ENCODE measurements around the gene POLR1E.

The POLR1E gene

GRCh38 chr9:37485389-37486255 lies at the start of gene POLR1E:
Gene POLR1E (plus strand): TSS chr9:37485948. CDS start chr9:37486048, 100 bp downstream.
- DNase-seq = peak; percentile 97
- peaks cover 30% of the 10 kb centered on the region for H3K36me3 ChIP-seq
- no peak for TF ChIP-seq CTCF (IDR thresholded peaks at IDR 0.05; ENCODE audit: low read depth, low read length)
- no peaks in the 10 kb centered on the region for H3K9me3 ChIP-seq (ENCODE audit: severe bottlenecking)
- H3K4me3 ChIP-seq (ENCODE audit: low read depth, low read length) = peak within 1 kb of the TSS; percentile 73
- no peaks in the 10 kb centered on the region for H3K27me3 ChIP-seq (ENCODE audit: insufficient read depth, low read depth, severe bottlenecking)
- peak within 1 kb of the TSS; percentile 77 for H3K27ac ChIP-seq

- TF ChIP-seq CTCF (IDR thresholded peaks at IDR 0.05; ENCODE audit: low read depth, low read length) = no peak
- Histone ChIP-seq H3K27me3 (ENCODE audit: insufficient read depth, low read depth, severe bottlenecking) (no peaks in the 10 kb centered on the region), H3K9me3 (ENCODE audit: severe bottlenecking) (no peaks in the 10 kb centered on the region), H3K27ac (no peak overlapping the region), H3K36me3 (peaks cover 89% of the 10 kb centered on the region), H3K4me3 (ENCODE audit: low read depth, low read length) (no peak overlapping the region)
- DNase-seq = no peak
Observed at GRCh38 chr9:37436540-37436939, 49.2 kb upstream of the POLR1E start.

GRCh38 chr9:37437010-37437409 lies 48.7 kb upstream of the POLR1E start:
- Histone ChIP-seq H3K27ac (no peak overlapping the region), H3K4me3 (ENCODE audit: low read depth, low read length) (no peak overlapping the region), H3K27me3 (ENCODE audit: insufficient read depth, low read depth, severe bottlenecking) (no peaks in the 10 kb centered on the region), H3K9me3 (ENCODE audit: severe bottlenecking) (no peaks in the 10 kb centered on the region), H3K36me3 (peaks cover 91% of the 10 kb centered on the region)
- no peak for DNase-seq
- TF ChIP-seq CTCF (IDR thresholded peaks at IDR 0.05; ENCODE audit: low read depth, low read length) = no peak

GRCh38 chr9:37437621-37438020 lies 48.1 kb upstream of the POLR1E start:
- no peaks in the 10 kb centered on the region for H3K27me3 ChIP-seq (ENCODE audit: insufficient read depth, low read depth, severe bottlenecking)
- peaks cover 94% of the 10 kb centered on the region for H3K36me3 ChIP-seq
- TF ChIP-seq CTCF (IDR thresholded peaks at IDR 0.05; ENCODE audit: low read depth, low read length) = no peak
- no peak overlapping the region for H3K4me3 ChIP-seq (ENCODE audit: low read depth, low read length)
- H3K27ac ChIP-seq = no peak overlapping the region
- DNase-seq = no peak
- no peaks in the 10 kb centered on the region for H3K9me3 ChIP-seq (ENCODE audit: severe bottlenecking)

GRCh38 chr9:37438359-37438758 lies 47.4 kb upstream of the POLR1E start:
- Histone ChIP-seq H3K27me3 (ENCODE audit: insufficient read depth, low read depth, severe bottlenecking) (no peaks in the 10 kb centered on the region), H3K9me3 (ENCODE audit: severe bottlenecking) (no peaks in the 10 kb centered on the region)

More at GRCh38 chr9:37438359-37438758, 47.4 kb upstream of the POLR1E start:
- TF ChIP-seq CTCF (IDR thresholded peaks at IDR 0.05; ENCODE audit: low read depth, low read length) = no peak
- Histone ChIP-seq H3K27ac (no peak overlapping the region), H3K4me3 (ENCODE audit: low read depth, low read length) (no peak overlapping the region), H3K36me3 (peaks cover 92% of the 10 kb centered on the region)
- DNase-seq = no peak
